IPS-18c (cell line): ENCODE data around the gene PLXND1.
A peak's percentile ranks its signal among the peaks of the same experiment; 100 is the strongest.

Experiments used
- H3K4me3 ChIP-seq: 2 replicates; pipeline ENCODE4 v1.7.0; 2013; ENCODE audit warnings: low read depth, mild to moderate bottlenecking, low read length, moderate library complexity; ENCODE audit not compliant: insufficient read depth
- H3K9me3 ChIP-seq: one replicate; pipeline ENCODE4 v1.6.1; 2013; ENCODE audit warnings: mild to moderate bottlenecking, low read length, moderate library complexity; ENCODE audit not compliant: control insufficient read depth, insufficient read depth

The PLXND1 gene

DNA sequence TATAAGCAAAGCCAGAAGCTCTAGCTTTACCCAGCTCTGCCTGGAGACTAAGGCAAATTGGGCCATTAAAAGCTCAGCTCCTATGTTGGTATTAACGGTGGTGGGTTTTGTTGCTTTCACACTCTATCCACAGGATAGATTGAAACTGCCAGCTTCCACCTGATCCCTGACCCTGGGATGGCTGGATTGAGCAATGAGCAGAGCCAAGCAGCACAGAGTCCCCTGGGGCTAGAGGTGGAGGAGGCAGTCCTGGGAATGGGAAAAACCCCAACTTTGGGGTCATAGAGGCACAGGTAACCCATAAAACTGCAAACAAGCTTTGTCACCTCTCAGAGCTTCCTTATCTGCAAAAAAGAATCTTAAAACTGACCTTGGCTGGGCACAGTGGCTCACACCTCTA is 71.4 kb downstream of the PLXND1 start:
- Histone ChIP-seq H3K4me3 (no peak overlapping the region), H3K9me3 (no peaks in the 10 kb centered on the region)

DNA sequence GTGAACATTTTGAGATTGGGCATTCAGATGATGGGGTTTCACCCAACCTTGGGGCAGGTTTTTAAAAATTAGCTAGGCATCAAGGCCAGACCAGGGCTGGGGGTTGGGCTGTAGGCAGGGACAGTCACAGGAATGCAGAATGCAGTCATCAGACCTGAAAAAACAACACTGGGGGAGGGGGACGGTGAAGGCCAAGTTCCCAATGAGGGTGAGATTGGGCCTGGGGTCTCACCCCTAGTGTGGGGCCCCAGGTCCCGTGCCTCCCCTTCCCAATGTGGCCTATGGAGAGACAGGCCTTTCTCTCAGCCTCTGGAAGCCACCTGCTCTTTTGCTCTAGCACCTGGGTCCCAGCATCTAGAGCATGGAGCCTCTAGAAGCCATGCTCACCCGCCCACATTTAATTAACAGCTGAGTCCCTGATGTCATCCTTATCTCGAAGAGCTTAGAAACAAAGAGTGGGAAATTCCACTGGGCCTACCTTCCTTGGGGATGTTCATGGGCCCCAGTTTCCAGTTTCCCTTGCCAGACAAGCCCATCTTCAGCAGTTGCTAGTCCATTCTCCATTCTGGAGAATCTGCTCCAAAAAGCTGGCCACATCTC is 71.9 kb downstream of the PLXND1 start:
- H3K4me3 ChIP-seq = no peak overlapping the region
- no peaks in the 10 kb centered on the region for H3K9me3 ChIP-seq

DNA sequence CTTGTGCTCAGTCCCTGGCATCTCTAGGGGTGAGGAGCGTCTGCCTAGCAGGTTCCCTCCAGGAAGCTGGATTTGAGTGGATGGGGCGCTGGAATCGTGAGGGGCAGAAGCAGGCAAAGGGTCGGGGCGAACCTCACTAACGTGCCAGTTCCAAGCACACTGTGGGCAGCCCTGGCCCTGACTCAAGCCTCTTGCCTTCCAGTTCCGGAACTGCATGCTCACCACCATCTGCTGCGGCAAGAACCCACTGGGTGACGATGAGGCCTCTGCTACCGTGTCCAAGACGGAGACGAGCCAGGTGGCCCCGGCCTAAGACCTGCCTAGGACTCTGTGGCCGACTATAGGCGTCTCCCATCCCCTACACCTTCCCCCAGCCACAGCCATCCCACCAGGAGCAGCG is 73.1 kb downstream of the PLXND1 start:
- Histone ChIP-seq H3K4me3 (no peak overlapping the region), H3K9me3 (no peaks in the 10 kb centered on the region)

DNA sequence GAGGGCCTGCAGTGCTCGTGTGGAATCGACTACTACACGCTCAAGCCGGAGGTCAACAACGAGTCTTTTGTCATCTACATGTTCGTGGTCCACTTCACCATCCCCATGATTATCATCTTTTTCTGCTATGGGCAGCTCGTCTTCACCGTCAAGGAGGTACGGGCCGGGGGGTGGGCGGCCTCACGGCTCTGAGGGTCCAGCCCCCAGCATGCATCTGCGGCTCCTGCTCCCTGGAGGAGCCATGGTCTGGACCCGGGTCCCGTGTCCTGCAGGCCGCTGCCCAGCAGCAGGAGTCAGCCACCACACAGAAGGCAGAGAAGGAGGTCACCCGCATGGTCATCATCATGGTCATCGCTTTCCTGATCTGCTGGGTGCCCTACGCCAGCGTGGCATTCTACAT is 74.2 kb downstream of the PLXND1 start:
- no peaks in the 10 kb centered on the region for H3K9me3 ChIP-seq
- no peak overlapping the region for H3K4me3 ChIP-seq

DNA sequence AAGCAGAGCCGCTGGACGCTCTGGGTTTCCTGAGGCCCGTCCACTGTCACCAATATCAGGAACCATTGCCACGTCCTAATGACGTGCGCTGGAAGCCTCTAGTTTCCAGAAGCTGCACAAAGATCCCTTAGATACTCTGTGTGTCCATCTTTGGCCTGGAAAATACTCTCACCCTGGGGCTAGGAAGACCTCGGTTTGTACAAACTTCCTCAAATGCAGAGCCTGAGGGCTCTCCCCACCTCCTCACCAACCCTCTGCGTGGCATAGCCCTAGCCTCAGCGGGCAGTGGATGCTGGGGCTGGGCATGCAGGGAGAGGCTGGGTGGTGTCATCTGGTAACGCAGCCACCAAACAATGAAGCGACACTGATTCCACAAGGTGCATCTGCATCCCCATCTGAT is 74.8 kb downstream of the PLXND1 start:
- Histone ChIP-seq H3K9me3 (no peaks in the 10 kb centered on the region), H3K4me3 (no peak overlapping the region)

DNA sequence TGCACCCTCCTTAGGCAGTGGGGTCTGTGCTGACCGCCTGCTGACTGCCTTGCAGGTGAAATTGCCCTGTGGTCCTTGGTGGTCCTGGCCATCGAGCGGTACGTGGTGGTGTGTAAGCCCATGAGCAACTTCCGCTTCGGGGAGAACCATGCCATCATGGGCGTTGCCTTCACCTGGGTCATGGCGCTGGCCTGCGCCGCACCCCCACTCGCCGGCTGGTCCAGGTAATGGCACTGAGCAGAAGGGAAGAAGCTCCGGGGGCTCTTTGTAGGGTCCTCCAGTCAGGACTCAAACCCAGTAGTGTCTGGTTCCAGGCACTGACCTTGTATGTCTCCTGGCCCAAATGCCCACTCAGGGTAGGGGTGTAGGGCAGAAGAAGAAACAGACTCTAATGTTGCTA is 75.7 kb downstream of the PLXND1 start:
- H3K9me3 ChIP-seq = no peaks in the 10 kb centered on the region
- H3K4me3 ChIP-seq = no peak overlapping the region

DNA sequence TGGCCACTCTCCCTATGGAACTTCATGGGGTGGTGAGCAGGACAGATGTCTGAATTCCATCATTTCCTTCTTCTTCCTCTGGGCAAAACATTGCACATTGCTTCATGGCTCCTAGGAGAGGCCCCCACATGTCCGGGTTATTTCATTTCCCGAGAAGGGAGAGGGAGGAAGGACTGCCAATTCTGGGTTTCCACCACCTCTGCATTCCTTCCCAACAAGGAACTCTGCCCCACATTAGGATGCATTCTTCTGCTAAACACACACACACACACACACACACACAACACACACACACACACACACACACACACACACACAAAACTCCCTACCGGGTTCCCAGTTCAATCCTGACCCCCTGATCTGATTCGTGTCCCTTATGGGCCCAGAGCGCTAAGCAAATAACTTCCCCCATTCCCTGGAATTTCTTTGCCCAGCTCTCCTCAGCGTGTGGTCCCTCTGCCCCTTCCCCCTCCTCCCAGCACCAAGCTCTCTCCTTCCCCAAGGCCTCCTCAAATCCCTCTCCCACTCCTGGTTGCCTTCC is 76.2 kb downstream of the PLXND1 start:
- Histone ChIP-seq H3K4me3 (0 out of 2 replicates have a peak overlapping the region, but pooled peaks have one; percentile 3), H3K9me3 (no peaks in the 10 kb centered on the region)

DNA sequence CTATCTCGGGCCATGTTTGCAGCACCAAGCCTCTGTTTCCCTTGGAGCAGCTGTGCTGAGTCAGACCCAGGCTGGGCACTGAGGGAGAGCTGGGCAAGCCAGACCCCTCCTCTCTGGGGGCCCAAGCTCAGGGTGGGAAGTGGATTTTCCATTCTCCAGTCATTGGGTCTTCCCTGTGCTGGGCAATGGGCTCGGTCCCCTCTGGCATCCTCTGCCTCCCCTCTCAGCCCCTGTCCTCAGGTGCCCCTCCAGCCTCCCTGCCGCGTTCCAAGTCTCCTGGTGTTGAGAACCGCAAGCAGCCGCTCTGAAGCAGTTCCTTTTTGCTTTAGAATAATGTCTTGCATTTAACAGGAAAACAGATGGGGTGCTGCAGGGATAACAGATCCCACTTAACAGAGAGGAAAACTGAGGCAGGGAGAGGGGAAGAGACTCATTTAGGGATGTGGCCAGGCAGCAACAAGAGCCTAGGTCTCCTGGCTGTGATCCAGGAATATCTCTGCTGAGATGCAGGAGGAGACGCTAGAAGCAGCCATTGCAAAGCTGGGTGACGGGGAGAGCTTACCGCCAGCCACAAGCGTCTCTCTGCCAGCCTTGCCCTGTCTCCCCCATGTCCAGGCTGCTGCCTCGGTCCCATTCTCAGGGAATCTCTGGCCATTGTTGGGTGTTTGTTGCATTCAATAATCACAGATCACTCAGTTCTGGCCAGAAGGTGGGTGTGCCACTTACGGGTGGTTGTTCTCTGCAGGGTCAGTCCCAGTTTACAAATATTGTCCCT is 76.9 kb downstream of the PLXND1 start:
- no peaks in the 10 kb centered on the region for H3K9me3 ChIP-seq
- H3K4me3 ChIP-seq = 0 out of 2 replicates have a peak overlapping the region, but pooled peaks have one; percentile 3

DNA sequence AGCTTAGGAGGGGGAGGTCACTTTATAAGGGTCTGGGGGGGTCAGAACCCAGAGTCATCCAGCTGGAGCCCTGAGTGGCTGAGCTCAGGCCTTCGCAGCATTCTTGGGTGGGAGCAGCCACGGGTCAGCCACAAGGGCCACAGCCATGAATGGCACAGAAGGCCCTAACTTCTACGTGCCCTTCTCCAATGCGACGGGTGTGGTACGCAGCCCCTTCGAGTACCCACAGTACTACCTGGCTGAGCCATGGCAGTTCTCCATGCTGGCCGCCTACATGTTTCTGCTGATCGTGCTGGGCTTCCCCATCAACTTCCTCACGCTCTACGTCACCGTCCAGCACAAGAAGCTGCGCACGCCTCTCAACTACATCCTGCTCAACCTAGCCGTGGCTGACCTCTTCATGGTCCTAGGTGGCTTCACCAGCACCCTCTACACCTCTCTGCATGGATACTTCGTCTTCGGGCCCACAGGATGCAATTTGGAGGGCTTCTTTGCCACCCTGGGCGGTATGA is 77.8 kb downstream of the PLXND1 start, which contains the start of gene RHO:
Gene RHO (plus strand): TSS at position 51 of the 512 bp plus-strand sequence. CDS start 95 bp downstream, at position 146.
- Histone ChIP-seq H3K9me3 (peaks cover 4% of the 10 kb centered on the region), H3K4me3 (no peak within 1 kb of the TSS)

DNA sequence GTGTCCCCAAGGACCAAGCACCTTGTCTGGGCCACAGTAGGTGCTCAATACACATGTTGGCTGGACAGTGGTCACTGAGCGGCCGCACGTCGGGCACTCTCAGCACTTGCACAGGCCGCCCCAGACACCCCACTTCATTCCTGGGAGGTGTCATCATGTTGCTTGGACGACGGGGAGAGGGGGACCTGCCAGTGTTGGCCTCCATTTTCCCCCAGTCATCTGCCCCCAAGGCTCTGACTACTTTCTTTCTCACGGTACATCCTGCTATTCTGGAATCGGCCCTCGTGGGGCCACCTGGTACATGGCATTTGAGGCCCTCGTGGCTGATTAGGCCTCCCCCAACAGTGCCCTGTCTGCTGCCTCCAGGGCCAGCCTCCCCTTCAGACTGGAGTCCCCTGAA is 79.2 kb downstream of the PLXND1 start:
- Histone ChIP-seq H3K4me3 (no peak overlapping the region), H3K9me3 (peaks cover 4% of the 10 kb centered on the region)

DNA sequence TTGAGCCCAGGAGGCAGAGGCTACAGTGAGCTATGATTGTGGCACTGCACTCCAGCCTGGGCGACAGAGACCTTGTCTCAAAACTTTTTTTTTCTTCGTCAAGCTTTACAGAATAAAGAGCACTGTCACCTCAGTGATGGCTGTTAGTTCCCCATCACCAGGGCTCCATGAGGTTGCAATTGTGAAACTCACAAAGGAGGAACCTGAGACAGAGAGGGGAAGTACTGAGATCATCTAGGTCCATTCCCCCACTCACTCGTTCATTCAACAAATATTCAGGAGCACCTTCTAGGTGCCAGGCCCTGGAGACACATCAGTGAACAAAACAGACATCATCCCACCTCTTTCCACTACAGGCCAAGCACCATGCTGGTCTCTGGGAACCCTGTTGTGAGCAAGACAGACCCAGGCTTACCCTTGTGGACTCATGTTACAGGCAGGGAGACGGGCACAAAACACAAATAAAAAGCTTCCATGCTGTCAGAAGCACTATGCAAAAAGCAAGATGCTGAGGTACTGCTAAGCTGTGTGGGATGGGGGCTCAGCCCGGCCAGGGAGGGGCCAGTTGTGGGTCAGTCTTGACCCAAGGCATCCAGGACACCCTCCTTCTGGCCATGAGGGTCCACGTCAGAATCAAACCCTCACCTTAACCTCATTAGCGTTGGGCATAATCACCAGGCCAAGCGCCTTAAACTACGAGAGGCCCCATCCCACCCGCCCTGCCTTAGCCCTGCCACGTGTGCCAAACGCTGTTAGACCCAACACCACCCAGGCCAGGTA is 80.2 kb downstream of the PLXND1 start:
- Histone ChIP-seq H3K9me3 (peaks cover 4% of the 10 kb centered on the region), H3K4me3 (no peak overlapping the region)

DNA sequence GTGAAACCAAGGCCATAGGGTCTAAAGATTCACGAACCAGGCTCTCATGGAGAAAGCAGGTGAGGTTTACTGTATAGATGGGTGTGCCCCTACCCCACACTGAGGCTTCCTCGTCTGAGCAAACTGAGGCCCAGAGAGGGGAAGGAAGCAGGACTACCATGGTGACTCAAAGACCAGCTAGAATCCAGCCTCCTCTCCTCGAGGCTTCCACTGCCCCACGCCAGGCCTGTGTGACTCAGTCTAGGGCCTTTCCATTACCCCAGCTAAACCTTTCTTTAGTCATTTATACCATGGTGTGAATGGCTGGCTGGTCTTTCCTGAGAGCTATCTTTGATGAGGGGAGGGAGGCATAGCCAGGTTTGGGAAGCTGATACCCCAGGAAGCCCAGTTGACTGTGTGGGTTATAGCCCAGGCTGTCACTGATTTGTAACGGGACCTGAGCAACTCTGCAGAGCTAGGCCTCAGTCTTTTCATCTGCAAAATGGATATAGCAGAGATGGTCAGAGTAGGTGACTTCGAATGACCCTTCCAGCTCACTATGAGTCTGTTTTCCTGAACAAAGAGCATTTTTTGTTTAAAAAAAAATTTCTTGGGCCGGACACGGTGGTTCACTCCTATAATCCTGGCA is 81.0 kb downstream of the PLXND1 start:
- H3K9me3 ChIP-seq = peaks cover 4% of the 10 kb centered on the region

DNA sequence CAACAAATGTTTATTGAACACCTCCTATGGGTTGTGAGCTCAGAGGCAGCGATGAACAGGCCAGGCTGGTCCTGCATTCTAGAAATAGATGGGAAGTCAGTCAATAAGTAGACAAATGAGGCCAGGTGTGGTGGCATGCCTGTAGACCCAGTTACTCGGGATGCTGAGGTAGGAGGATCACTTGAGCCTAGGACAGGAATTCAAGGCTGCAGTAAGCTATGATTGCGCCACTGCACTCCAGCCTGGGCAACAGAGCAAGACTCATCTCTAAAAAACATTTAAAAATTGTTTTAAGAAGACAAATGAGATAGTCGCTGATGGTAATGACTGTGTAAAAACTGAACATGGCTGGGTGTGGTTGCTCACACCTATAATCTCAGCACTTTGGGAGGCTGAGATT is 82.4 kb downstream of the PLXND1 start:
- H3K4me3 ChIP-seq = no peak overlapping the region
- H3K9me3 ChIP-seq = peaks cover 4% of the 10 kb centered on the region

More for the DNA sequence above, 81.0 kb downstream of the PLXND1 start:
- H3K4me3 ChIP-seq = no peak overlapping the region

DNA sequence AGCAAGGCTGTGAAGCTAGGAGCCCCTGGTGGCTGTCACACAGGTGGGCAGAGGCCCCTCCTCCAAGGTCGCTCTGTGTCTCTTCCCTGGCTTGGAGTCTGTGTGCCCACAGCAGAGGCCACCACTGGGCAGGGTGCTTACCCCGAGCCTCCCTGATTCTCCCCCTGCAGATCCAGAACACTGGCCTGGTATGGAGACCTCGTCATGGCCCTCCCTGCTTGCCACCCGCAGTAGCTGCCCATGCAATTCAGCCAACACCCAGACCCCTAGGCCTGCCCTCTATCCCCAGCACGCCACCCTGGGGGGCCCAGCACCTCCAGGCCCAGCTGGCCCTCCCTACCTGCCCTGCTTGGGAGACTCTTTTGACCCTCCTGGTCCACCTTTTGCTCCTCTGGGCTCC is 83.5 kb downstream of the PLXND1 start:
- Histone ChIP-seq H3K4me3 (no peak overlapping the region), H3K9me3 (peaks cover 4% of the 10 kb centered on the region)

DNA sequence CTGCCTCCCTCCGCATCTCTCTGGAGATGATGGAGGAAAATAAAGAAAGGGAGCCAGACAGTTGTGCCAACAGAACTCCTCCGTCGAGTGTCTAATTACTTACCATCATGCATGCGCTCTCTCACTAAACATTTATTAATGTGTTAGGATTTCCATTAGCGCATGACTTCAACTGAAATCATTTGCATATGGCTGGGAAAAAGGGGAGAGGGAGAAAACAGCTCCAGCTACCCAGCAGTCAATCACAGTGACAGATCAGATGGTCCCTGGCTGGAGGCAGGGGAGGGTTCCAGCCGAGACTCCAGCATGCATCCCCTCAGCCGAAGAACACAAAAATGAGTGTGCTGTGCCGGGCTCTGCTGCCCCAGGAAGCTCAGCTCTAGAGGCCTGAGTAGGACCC is 84.9 kb downstream of the PLXND1 start:
- H3K9me3 ChIP-seq = peaks cover 4% of the 10 kb centered on the region
- no peak overlapping the region for H3K4me3 ChIP-seq

DNA sequence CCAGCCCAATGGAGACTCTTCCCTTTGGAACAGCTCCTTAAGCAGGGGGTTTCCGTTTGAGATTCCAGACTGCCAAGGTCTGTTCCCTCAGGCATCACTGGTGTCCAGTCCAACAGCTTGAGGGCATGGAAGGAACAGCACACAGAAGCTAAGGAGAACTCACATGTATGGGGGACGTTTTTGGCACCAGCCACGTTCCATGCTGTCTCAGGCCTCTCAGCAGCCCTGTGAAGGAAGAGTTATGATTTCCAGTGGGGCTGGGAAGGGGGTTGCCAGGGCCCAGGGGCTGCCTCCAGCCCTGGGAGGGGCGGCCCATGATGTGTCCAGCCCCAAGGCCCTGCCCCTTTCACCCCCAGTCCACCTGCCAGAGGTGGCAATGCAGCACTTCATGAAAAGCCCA is 85.5 kb downstream of the PLXND1 start:
- Histone ChIP-seq H3K9me3 (peaks cover 4% of the 10 kb centered on the region), H3K4me3 (no peak overlapping the region)
